ENCODE data around the gene MEF2C. TPM values are rescaled to one million over a fixed set of nuclear protein-coding genes. Genes with fewer than 3 reads are reported as not detected.
"Not testable (repeated sequence)": the region's sequence is repeated elsewhere in the genome, so short reads cannot be mapped to it uniquely, and the experiment has no call there.

MEF2C gene
- total RNA-seq, 2 donors from 2014 or later: 7.3 to 26.9 TPM

- Histone ChIP-seq H3K9me3 (no peaks in the 10 kb centered on the region), H3K4me1 (no peaks in the 10 kb centered on the region), H3K27ac (no peak overlapping the region), H3K4me3 (no peak overlapping the region), H3K36me3 (no peaks in the 10 kb centered on the region), H3K9ac (ENCODE audit: low read depth in 2 of 2, low read length in 2 of 2) (no peak overlapping the region), H3K27me3 (no peaks in the 10 kb centered on the region)
- DNase-seq: no peak
- no peak for TF ChIP-seq CTCF (IDR thresholded peaks at IDR 0.05)
- intact Hi-C loops (cut with DNase I): no loop called here
These were observed 79.7 kb downstream of the MEF2C start for GRCh38 chr5:88803309-88803708.

GRCh38 chr5:88799938-88800535 is 82.9 kb downstream of the MEF2C start:
- Histone ChIP-seq H3K27ac (no peak overlapping the region), H3K9me3 (no peaks in the 10 kb centered on the region), H3K36me3 (no peaks in the 10 kb centered on the region), H3K27me3 (no peaks in the 10 kb centered on the region), H3K4me3 (no peak overlapping the region), H3K4me1 (no peaks in the 10 kb centered on the region), H3K9ac (ENCODE audit: low read depth in 2 of 2, low read length in 2 of 2) (no peak overlapping the region)
- no peak for TF ChIP-seq CTCF (IDR thresholded peaks at IDR 0.05)
- intact Hi-C loops (cut with DNase I): no loop called here
- no peak for DNase-seq

- intact Hi-C loops (cut with DNase I); DNase-seq; H3K9me3 ChIP-seq; H3K27ac ChIP-seq; H3K9ac ChIP-seq (ENCODE audit: low read depth in 2 of 2, low read length in 2 of 2); H3K4me3 ChIP-seq; H3K36me3 ChIP-seq; H3K27me3 ChIP-seq; H3K4me1 ChIP-seq: not testable (repeated sequence)
These were observed 84.1 kb downstream of the MEF2C start for GRCh38 chr5:88798933-88799332.

- intact Hi-C loops (cut with DNase I); H3K27me3 ChIP-seq; H3K9me3 ChIP-seq; H3K36me3 ChIP-seq; DNase-seq; H3K9ac ChIP-seq (ENCODE audit: low read depth in 2 of 2, low read length in 2 of 2); H3K27ac ChIP-seq; H3K4me1 ChIP-seq; H3K4me3 ChIP-seq: not testable (repeated sequence)
These were observed 89.2 kb downstream of the MEF2C start for GRCh38 chr5:88793797-88794196.

- DNase-seq: no peak
- Histone ChIP-seq H3K27ac (no peak overlapping the region), H3K9ac (ENCODE audit: low read depth in 2 of 2, low read length in 2 of 2) (no peak overlapping the region), H3K36me3 (no peaks in the 10 kb centered on the region), H3K4me3 (no peak overlapping the region), H3K9me3 (no peaks in the 10 kb centered on the region), H3K27me3 (no peaks in the 10 kb centered on the region), H3K4me1 (no peaks in the 10 kb centered on the region)
- no peak for TF ChIP-seq CTCF (IDR thresholded peaks at IDR 0.05)
- intact Hi-C loops (cut with DNase I): no loop called here
These were observed 90.7 kb downstream of the MEF2C start for GRCh38 chr5:88792144-88792840.

GRCh38 chr5:88787856-88788255 is 95.1 kb downstream of the MEF2C start:
- intact Hi-C loops (cut with DNase I): no loop called here
- Histone ChIP-seq H3K9me3 (no peaks in the 10 kb centered on the region), H3K9ac (ENCODE audit: low read depth in 2 of 2, low read length in 2 of 2) (no peak overlapping the region), H3K36me3 (no peaks in the 10 kb centered on the region), H3K27ac (no peak overlapping the region), H3K27me3 (no peaks in the 10 kb centered on the region), H3K4me3 (no peak overlapping the region), H3K4me1 (no peaks in the 10 kb centered on the region)
- no peak for DNase-seq
- TF ChIP-seq CTCF (IDR thresholded peaks at IDR 0.05): no peak
